ENCODE data around the gene ZNF276.

The ZNF276 gene

DNA sequence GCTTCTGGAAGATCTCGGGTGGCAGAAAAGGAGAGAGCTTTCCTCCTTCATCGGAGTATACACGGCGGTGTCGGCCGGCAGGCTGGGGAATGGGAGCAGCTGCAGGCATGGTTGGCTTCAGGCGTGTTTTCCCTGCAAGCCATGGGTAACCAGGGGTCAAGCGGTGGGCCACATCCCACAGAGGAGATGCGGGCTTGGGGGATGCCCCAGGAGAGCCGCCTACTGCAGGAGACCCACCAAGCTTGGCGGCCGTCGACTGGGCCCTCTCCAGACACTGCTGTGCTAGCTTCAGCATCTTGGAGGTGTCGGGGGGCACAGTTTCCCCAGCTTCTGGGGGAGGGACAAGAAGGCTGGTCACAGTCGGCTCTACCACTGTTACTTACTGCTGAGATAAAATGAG, 4.8 kb upstream of the ZNF276 start:
- no peak for DNase-seq (ENCODE audit: low read depth in 2 of 2)

DNA sequence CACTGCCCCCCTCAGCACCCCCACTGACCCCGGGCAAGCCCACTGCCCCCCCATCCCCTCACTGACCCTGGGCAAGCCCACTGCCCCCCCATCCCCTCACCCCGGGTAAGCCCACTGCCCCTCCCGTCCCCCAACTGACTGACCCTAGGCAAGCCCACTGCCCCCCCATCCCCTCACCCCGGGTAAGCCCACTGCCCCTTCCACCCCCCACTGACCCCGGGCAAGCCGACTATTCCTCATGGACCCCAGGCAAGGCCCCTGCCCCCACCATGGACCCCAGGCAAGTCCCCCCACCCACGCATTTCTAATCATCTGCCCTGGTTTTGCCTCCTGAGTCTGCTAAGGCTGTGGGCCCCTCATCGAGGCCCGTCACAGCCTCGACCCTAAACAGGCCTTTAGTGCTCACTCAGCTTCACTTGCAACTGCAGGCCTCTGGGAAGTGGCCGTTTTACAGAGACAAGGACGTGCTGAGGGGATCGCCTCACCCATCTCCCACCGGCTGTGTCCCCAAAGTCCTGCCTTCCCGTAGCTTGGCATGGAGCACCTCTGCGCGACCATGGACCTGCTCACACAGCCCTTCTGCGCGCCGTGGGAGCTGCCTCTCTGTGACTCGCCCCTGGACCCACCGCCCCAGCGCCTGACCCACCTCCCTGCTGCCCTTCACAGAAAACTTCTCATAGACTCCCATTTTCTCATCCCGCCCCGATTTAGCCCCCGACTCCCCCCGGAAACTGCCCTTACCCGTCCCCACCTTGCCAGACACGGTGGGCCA, 4.2 kb upstream of the ZNF276 start:
- no peak for DNase-seq (ENCODE audit: low read depth in 2 of 2)

DNA sequence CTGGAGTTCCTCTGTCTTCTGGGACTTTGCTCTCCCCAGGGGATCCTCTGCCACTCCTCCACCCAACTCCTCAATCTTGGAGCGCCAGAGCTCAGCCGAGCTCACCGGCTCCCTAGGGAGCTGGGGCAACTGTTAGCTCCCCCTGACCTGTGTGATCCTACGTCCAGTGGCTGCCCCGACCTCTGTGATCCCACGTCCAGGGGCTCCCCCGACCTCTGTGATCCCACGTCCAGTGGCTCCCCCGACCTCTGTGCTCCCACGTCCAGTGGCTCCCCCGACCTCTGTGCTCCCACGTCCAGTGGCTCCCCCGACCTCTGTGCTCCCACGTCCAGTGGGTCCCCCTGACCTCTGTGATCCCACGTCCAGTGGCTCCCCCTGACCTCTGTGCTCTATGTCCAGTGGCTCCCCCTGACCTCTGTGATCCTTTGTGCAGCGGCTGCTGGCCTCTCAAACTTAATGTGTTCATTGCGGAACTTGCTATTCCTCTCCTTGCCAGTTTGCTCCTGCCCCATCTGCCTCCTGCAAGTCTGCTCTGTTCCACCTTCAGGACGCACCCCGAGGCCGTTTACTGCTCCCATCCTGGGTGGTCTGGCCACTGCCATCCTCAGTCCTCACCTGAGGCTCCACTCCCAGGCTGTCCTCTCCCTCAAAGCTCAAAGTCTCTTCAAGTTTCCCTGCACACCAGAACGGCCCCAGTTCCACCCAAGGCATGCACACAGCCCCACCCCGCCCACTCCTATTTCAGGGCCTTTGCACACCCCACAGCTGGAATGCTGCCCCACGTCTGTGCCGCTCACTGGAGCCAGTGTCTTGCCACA, 3.4 kb upstream of the ZNF276 start:
- no peak for DNase-seq (ENCODE audit: low read depth in 2 of 2)

DNA sequence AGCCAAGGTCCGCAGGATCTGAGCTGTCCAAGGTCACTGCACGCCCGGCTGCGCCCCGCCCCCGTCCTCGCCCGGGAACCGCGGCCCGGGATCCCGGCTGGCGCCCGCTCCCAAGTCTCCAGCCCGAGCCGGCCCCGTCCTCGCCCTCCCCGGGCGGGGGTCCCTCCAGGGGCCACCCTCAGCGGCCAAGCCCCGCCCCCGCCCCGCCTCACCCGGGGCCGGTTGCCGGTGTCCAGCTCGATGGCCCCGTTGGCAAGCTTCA, 855 bp upstream of the ZNF276 start:
- DNase-seq (ENCODE audit: low read depth in 2 of 2), result no peak

DNA sequence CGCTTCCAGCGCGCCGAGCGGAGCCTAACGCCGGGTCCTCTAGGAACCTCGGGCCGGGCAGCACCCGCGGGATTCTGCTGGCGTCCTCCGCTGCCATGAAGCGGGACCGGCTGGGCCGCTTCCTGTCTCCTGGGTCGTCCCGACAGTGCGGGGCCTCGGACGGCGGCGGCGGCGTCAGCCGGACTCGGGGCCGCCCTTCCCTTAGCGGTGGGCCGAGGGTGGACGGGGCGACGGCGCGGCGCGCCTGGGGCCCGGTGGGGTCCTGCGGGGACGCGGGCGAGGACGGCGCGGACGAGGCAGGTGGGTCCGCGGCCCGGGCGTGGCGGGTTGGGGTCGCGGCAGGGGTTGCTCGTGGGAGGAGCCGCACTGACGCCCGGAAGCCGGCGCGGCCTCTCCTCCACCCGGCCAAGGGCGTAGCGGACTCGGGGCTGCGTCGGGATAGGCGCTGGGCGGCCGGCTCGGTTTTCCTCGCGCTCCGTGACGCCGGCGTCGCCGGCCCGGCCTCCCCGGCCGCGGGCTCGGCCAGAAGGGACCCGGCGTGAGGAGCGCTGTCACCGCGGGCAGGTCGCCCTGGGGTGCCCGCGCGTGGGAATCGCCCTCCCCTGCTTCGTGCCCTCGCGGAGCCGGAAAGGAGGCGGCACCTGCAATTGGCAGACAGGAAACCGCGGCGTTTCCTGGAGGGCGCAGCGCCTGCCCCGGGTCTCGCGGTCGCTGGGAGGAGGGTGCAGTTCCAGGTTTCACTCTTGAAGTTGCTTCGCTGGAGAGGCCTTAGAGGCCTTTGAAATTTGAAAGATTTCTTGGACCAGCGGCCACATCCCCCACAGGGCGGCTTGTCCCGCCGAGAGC, 432 bp downstream of the ZNF276 start:
- DNase-seq (ENCODE audit: low read depth in 2 of 2), result peak; percentile 78 to 82

DNA sequence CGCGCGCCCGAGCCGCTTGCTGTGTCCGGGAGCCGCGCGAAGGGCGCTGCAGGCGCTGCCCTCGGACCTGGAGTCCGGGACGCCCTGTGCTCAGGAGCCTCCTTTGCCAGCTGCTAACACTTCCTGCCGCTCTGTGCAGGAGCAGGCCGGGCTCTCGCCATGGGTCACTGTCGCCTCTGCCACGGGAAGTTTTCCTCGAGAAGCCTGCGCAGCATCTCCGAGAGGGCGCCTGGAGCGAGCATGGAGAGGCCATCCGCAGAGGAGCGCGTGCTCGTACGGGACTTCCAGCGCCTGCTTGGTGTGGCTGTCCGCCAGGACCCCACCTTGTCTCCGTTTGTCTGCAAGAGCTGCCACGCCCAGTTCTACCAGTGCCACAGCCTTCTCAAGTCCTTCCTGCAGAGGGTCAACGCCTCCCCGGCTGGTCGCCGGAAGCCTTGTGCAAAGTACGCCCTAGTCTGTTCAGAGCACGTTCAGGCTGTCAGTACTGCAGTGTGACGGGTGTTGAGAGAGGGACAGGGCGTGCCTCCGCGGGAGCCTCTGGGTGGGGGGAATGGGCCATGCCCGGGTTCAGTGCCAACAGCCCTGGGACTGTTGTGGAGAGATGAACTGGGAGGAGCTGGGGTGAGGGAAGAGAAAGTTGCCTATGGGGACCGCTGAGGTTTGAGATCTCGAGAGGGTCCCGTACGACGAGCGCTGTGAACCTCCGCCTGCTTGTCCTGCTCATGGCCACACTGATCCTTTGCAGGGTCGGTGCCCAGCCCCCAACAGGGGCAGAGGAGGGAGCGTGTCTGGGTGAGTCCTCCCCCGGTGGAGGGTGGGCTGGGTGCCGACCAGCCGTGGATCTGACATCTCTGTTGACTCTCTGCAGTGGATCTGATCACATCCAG, 1.3 kb downstream of the ZNF276 start:
- peak in 1 of 2 donors; percentile 36 for DNase-seq (ENCODE audit: low read depth in 2 of 2)

DNA sequence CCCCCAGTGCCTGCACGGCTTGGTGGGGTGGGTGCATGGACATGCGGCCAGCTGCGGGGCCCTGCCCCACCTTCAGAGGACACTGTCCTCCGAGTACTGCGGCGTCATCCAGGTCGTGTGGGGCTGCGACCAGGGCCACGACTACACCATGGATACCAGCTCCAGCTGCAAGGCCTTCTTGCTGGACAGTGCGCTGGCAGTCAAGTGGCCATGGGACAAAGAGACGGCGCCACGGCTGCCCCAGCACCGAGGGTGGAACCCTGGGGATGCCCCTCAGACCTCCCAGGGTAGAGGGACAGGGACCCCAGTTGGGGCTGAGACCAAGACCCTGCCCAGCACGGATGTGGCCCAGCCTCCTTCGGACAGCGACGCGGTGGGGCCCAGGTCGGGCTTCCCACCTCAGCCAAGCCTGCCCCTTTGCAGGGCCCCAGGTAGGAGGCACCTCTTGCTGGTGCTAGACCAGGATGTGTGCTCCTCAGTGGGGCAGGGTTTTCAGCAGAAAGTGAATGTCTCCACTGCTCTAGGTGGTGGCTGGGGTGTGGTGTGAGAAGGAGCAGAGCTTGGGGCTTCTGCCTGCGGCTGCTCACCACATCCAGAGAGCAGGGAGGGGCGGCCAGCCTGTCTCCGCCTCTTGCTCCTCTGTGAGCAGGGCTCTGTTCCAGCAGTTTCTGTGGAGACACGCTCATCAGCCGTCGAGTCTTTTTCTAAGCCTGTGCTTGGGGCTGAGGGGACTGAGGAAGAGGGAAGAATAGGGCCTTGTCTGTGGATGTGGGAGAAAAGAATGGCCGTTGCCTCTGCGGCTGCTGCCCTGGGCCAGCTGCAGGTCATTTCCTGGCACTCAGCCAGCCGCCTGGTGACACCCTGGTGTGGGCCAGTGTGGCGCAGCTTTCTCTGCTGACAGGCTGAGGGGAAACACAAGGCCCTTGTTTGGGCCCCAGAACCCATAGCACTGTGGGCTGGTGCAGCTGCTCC, 2.2 kb downstream of the ZNF276 start:
- DNase-seq (ENCODE audit: low read depth in 2 of 2), result peak; percentile 54 to 72

DNA sequence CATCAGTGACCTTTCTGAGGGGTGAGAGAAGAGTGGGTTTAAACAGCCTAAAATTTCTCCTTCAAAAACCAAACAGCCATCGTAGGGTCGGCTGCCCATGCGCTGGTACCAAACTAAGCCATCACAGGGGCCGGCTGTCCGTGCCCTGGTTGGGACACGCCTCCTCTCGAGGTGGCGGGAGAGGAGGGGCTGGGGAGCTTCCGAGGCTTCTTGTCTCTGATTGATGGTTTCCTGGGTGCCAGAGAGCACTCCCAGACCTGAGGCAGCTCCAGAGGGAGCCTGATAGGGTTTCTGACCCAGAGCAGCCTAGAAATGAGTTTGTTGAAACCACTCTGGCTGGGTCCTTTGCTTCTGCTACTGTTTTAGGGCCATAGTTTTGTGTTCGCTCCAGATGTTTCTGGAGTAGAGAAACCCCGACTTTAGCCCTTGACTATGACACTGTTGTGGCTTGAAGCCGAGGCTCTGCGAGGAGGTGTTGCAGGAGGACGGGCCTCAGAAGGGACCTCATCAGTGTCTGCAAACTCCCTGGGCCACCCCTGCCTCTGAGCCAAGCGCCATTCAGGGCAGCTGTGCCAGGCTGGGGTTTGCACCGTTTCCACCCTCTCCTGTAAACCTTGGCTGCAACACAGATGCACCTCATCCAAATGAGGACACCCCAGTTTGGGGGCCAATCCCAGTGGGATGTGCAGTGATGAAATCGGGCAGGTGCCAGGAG, 6.2 kb downstream of the ZNF276 start:
- DNase-seq (ENCODE audit: low read depth in 2 of 2), result no peak

DNA sequence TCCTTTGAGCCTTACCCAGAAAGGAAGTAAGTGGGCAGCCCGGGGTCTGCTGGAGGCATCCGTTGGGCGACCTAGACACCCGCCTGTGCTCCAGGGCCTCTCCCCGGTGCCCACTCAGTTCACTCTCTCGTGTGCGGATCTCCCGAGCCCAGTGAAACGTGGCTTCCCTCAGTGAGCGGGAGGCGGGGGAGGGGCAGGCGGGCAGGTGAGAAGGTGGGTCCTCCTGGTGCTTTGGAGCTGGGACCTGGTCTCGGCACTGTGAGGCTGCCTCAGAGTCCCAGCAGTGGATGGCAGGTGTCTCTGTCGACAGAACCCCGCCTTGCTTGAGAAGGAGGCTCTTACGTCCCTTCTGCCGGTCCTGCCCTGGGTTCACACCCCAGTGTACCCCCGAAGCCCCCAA, 8.0 kb downstream of the ZNF276 start:
- no peak for DNase-seq (ENCODE audit: low read depth in 2 of 2)

DNA sequence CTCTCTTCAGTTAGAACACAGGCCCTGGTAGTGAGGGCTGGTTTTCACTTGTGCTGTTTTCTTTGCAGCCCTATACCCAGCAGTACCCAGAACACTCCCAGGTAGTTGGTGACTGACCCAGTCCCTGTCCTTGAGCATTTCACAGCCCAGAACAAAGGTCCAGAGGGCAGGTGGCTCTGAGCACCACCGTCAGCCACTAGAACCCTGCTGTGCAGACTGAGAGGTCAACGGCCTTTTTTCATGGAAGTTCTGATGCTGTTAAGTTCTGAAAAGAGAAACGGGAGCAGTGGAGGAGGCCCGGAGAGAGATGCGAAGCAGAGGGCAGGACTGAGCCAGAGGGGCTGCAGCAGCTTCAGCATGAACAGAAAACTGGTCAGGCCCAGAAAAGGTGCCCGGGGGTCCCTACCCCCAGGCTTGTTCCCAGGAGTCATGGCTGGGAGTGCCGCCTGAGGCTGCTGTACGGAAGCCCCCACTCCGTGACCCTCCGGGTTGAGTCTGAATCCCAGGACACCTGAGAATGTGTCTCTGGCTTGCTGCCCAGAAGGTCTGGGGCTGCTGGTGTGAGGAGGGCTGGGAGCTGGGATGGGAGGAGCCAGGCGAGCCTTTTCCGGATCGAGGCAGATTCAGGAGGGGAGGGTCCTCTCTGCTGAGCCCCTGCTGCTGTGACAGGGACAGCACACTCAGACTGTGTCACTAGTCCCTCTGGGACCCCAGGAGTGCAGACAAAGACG, 8.7 kb downstream of the ZNF276 start:
- no peak for DNase-seq (ENCODE audit: low read depth in 2 of 2)

DNA sequence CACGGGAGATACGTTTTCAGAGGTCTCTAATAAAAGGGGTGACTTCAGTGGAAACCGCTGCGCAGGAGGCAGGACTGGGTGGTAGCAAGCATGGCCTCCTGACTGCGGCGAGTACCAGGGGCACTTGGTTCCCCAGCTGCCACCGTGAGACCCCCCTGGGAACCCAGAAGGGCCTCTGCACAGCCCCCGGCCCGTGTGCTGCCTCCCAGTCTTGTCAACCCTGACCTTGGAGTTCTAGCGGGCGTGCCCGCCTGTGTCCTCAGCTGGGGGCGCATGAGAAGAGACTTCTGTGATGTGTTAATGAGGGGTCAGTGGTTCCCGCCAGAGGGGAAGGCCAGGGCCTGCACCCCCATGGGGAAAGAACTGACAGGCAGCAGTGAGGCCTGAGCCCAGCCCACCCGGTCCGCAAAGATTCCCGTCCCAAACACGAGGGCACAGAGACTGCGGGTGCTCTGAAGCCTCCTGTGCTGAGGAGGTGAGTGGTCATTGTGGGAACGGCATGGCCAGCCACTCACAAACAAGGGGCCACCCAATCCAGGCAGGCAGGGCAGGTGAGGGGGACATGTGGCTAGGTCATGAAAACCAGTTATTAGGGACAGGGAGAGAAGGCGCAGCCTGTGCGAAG, 9.4 kb downstream of the ZNF276 start:
- DNase-seq (ENCODE audit: low read depth in 2 of 2), result no peak

DNA sequence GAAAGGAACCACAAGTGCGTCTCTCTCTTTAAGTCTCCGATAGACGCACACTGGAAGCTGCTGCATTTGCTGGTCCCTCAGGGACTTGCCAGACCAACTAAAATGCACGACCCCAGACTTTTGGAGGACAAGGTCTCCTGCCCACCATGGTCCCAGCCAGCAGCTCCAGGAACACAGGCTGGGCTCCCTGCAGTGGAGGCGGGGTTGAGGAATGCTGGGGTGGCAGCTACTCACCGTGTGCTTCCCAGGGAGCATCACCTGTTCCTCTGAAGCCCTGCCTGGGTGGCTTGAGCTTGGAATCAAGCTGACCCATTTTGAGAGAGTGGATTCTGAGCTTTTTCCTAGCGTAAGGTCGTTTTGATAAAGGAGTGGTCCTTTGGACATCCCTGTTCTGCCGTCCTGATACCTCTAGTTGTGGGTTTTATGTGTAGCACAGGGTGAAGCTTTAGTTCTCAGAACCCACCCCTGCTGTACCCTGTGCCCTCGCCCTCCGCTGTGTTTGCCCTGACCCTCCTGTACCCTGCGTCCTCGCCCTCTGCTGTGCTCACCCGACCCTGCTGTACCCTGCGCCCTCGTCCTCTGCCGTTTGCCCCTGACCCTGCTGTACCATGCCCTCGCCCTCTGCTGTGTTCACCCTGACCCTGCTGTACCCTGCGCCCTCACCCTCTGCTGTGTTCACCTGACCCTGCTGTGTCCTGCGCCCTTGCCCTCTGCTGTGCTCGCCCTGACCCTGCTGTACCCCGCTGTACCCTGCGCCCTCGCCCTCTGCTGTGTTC, 11.0 kb downstream of the ZNF276 start:
- no peak for DNase-seq (ENCODE audit: low read depth in 2 of 2)

DNA sequence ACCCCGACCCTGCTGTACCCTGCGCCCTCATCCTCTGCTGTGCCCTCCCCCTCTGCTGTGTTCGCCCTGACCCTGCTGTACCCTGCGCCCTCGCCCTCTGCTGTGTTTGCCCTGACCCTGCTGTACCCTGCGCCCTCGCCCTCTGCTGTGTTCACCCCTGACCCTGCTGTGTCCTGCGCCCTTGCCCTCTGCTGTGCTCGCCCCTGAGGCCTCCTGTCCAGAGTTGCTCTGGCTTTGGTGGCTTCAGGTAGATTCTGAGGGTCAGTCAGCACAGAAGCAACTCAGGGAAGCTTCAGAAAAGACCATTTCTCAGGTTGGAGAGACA, 11.5 kb downstream of the ZNF276 start:
- no peak for DNase-seq (ENCODE audit: low read depth in 2 of 2)

DNA sequence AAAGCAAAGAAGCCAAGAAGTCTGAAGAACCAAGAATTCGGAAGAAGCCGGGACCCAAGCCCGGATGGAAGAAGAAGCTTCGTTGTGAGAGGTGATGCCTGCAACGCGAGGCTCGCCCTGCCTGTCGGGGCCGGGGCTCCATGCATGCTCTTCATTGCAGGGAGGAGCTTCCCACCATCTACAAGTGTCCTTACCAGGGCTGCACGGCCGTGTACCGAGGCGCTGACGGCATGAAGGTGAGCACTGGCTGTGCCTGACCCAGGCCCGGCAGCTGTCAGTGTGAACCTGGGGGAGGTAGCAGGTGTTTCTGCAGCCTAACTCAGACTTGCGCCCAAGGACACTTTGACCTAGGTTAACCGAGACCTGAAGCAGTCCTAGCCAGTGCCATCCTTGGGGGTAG, 12.0 kb downstream of the ZNF276 start:
- no peak for DNase-seq (ENCODE audit: low read depth in 2 of 2)

DNA sequence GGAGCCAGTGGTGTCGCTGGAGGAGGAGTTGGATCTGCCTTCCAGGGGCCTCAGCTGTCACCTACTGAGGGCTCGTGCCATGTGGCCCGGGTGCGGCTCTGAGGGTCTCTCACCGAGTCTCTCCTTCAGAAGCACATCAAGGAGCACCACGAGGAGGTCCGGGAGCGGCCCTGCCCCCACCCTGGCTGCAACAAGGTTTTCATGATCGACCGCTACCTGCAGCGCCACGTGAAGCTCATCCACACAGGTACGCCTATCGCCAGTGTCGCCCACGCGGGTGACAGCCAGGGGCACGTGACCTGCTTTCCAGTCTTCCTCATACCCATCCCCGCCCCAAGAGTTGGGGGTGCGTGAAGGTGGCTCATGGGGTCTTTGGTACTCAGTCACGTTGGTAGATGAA, 12.5 kb downstream of the ZNF276 start:
- no peak for DNase-seq (ENCODE audit: low read depth in 2 of 2)

DNA sequence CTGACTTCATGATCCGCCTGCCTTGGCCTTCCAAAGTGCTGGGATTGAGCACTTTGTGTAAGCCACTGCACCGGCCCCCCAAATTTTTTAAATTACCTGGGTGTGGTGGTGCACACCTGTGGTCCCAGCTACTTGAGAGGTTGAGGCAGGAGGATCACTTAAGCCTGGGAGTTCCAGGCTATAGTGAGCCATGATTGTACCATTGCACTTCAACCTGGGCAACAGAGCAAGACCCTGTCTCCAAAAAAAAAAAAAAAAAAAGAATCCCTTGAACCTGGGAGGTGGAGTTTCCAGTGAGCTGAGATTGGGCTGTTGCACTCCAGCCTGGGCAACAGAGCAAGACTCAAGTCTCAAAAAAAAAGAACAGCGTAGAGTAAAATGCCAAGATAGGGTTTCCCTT, 15.2 kb downstream of the ZNF276 start:
- DNase-seq (ENCODE audit: low read depth in 2 of 2), result no peak

DNA sequence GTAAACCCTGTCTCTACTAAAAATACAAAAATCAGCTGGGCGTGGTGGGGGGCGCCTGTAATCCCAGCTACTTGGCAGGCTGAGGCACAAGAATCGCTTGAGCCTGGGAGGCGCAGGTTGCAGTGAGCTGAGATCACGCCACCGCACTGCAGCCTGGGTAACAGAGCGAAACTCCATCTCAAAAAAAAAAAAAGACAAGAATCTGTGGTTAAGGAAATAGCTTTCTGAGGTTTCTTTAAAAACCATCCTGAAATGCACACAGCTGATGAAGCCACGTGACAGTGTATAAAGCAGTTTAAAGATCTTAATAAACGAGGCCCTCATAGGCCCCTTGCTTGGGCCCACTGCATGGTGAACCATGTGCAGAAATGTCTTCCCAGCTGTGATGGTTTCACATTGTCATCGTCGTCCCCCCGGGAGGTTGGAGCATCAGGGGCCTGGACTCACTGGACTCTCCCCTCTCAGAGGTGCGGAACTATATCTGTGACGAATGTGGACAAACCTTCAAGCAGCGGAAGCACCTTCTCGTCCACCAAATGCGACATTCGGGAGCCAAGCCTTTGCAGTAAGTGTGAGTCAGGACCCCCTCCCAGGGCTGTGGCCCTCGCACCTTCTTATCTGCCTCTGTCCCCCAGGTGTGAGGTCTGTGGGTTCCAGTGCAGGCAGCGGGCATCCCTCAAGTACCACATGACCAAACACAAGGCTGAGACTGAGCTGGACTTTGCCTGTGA, 16.2 kb downstream of the ZNF276 start:
- no peak for DNase-seq (ENCODE audit: low read depth in 2 of 2)

DNA sequence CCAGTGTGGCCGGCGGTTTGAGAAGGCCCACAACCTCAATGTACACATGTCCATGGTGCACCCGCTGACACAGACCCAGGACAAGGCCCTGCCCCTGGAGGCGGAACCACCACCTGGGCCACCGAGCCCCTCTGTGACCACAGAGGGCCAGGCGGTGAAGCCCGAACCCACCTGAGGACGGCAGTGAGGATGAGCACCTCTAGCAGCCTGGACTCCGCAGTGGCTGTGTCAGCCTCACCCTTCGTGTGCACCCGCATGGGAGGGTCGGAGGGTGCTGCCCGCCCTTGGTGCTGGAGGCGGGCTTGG, 16.7 kb downstream of the ZNF276 start:
- no peak for DNase-seq (ENCODE audit: low read depth in 2 of 2)
